H1 (cell line): ENCODE measurements around the gene CDH8. TPM values are rescaled to one million over a fixed set of nuclear protein-coding genes. Genes with fewer than 3 reads are reported as not detected.

Source experiments
- CTCF ChIA-PET: fragments of 300-600 bp; sonication (Branson Sonifier 250); formaldehyde crosslinking; loops from one replicate; lab custom pipeline; 2021; ENCODE audit not compliant: partially characterized antibody; lab: Charles Lee
- POLR2A ChIA-PET: fragments of 300-600 bp; sonication (Branson Sonifier 250); formaldehyde crosslinking; loops from one replicate; lab custom pipeline; 2021; ENCODE audit warnings: inconsistent platforms; ENCODE audit not compliant: partially characterized antibody; lab: Charles Lee
- DNase-seq, 2 experiments: peaks; one replicate each; pipeline versions ENCODE4 v3.0.0 to v3.0.0-alpha.2; 2010 to 2022; ENCODE audit warnings: low spot score in 2 of 2, low read depth in 1 of 2, mixed read lengths in 1 of 2
- FAIRE-seq: peaks from 2 replicates; lab custom pipeline; 2011; peaks lifted over from hg19 to GRCh38; lab: Jason Lieb, UNC
- H2AFZ ChIP-seq: 2 replicates; pipeline ENCODE4 v1.8.1; 2012; ENCODE audit warnings: low read length, inconsistent platforms
- H2AK5ac ChIP-seq: 2 replicates; pipeline ENCODE4 v1.6.1; 2013; ENCODE audit warnings: low read depth, low read length
- H2BK120ac ChIP-seq: replicated peaks from 2 replicates; pipeline ENCODE3; 2013; ENCODE audit warnings: low read depth, low read length, inconsistent platforms
- H2BK12ac ChIP-seq: 2 replicates; pipeline ENCODE4 v1.6.1; 2013; ENCODE audit warnings: low read depth, low read length
- H2BK15ac ChIP-seq: 2 replicates; pipeline ENCODE4 v1.6.1; 2013; ENCODE audit warnings: low read length
- H2BK20ac ChIP-seq: 2 replicates; pipeline ENCODE4 v1.6.1; 2013; ENCODE audit warnings: low read length
- H2BK5ac ChIP-seq: 2 replicates; pipeline ENCODE4 v1.6.1; 2013; ENCODE audit warnings: low read depth, low read length
- H3K14ac ChIP-seq: 2 replicates; pipeline ENCODE4 v1.6.1; 2013; ENCODE audit warnings: inconsistent platforms; ENCODE audit not compliant: insufficient read length
- H3K18ac ChIP-seq: 2 replicates; pipeline ENCODE4 v1.6.1; 2013; ENCODE audit warnings: low read length; ENCODE audit errors: extremely low read depth
- H3K23ac ChIP-seq: 2 replicates; pipeline ENCODE4 v1.6.1; 2013; ENCODE audit warnings: inconsistent platforms; ENCODE audit not compliant: insufficient read length
- H3K23me2 ChIP-seq: 2 replicates; pipeline ENCODE4 v1.6.1; 2013; ENCODE audit warnings: low read depth, low read length
- H3K27ac ChIP-seq: 2 replicates; pipeline ENCODE4 v1.6.1; 2011; ENCODE audit warnings: low read depth, low read length, inconsistent platforms
- H3K27me3 ChIP-seq, 4 experiments: replicated peaks in 1 of 4; 1 replicate in 1 of 4; 2 replicates in 3 of 4; pipeline versions ENCODE4 v1.6.1 to v1.8.1; 2011 to 2013; ENCODE audit warnings: low read length in 3 of 4, mild to moderate bottlenecking in 3 of 4, inconsistent platforms in 2 of 4, mixed read lengths in 2 of 4, moderate library complexity in 1 of 4; ENCODE audit not compliant: control insufficient read depth in 3 of 4, insufficient read depth in 3 of 4; ENCODE audit errors: extremely low read depth in 1 of 4
- H3K36me3 ChIP-seq, 4 experiments: 2 replicates each; pipeline versions ENCODE4 v1.6.1 to v1.8.1; 2011 to 2013; ENCODE audit warnings: mild to moderate bottlenecking in 4 of 4, low read length in 3 of 4, moderate library complexity in 2 of 4, control low read depth in 1 of 4, inconsistent platforms in 1 of 4; ENCODE audit not compliant: insufficient read depth in 4 of 4, control insufficient read depth in 2 of 4
- H3K4ac ChIP-seq: replicated peaks from 2 replicates; pipeline ENCODE3; 2013; ENCODE audit warnings: low read length, low read depth, mixed read lengths, inconsistent platforms; ENCODE audit not compliant: insufficient read length
- H3K4me1 ChIP-seq, 4 experiments: replicated peaks in 1 of 4; 1 replicate in 1 of 4; 2 replicates in 3 of 4; pipeline versions ENCODE4 v1.6.1 to v1.8.1; 2011 to 2013; ENCODE audit warnings: low read length in 3 of 4, inconsistent platforms in 2 of 4, mixed read lengths in 1 of 4; ENCODE audit not compliant: insufficient read depth in 4 of 4, control insufficient read depth in 3 of 4
- H3K4me2 ChIP-seq, 2 experiments: 2 replicates each; pipeline versions ENCODE4 v1.6.1 to v1.8.1; 2011 to 2013; ENCODE audit warnings: low read depth in 2 of 2, low read length in 2 of 2, control low read depth in 1 of 2, inconsistent platforms in 1 of 2, mild to moderate bottlenecking in 1 of 2; ENCODE audit not compliant: insufficient read depth in 1 of 2
- H3K4me3 ChIP-seq, 4 experiments: fragments of 200-600, 300-600 bp in 1 of 4; sonication (generic), shearing (Covaris generic), sonication (Bioruptor Twin) in 1 of 4; 2 replicates each; pipeline versions ENCODE4 v1.5.1 to v1.8.1; 2011 to 2016; ENCODE audit warnings: low read length in 4 of 4, low read depth in 3 of 4, control low read depth in 2 of 4, inconsistent platforms in 2 of 4, mild to moderate bottlenecking in 2 of 4, mixed read lengths in 1 of 4, moderate library complexity in 1 of 4; ENCODE audit not compliant: insufficient read depth in 2 of 4; ENCODE audit errors: extremely low read depth in 1 of 4
- H3K56ac ChIP-seq: replicated peaks from 2 replicates; pipeline ENCODE3; 2013; ENCODE audit warnings: low read depth, mild to moderate bottlenecking, mixed read lengths, low read length, inconsistent platforms; ENCODE audit not compliant: insufficient read length
- H3K79me1 ChIP-seq: 2 replicates; pipeline ENCODE4 v1.6.1; 2013; ENCODE audit warnings: low read depth, low read length, control low read depth
- H3K79me2 ChIP-seq, 2 experiments: 2 replicates each; pipeline versions ENCODE4 v1.6.1 to v1.8.1; 2012 to 2013; ENCODE audit warnings: low read length in 2 of 2, mild to moderate bottlenecking in 2 of 2, inconsistent platforms in 1 of 2; ENCODE audit not compliant: insufficient read depth in 2 of 2, control insufficient read depth in 1 of 2
- H3K9ac ChIP-seq, 4 experiments: replicated peaks in 1 of 4; 1 replicate in 1 of 4; 2 replicates in 3 of 4; pipeline versions ENCODE4 v1.6.1 to v1.8.1; 2011 to 2013; ENCODE audit warnings: low read depth in 3 of 4, low read length in 3 of 4, control low read depth in 2 of 4, mild to moderate bottlenecking in 2 of 4, moderate library complexity in 2 of 4, inconsistent platforms in 1 of 4; ENCODE audit errors: extremely low read depth in 1 of 4
- H3K9me3 ChIP-seq, 2 experiments: 2 replicates each; pipeline versions ENCODE4 v1.6.1 to v1.8.1; 2012 to 2013; ENCODE audit warnings: mild to moderate bottlenecking in 2 of 2, moderate library complexity in 2 of 2, control low read depth in 1 of 2, inconsistent platforms in 1 of 2, low read depth in 1 of 2, low read length in 1 of 2, mixed read lengths in 1 of 2; ENCODE audit not compliant: insufficient read depth in 2 of 2
- H4K20me1 ChIP-seq, 2 experiments: replicated peaks in 1 of 2; 2 replicates each; pipeline versions ENCODE3 to v1.8.1; 2011 to 2013; ENCODE audit warnings: inconsistent platforms in 2 of 2, low read length in 2 of 2, mild to moderate bottlenecking in 1 of 2; ENCODE audit not compliant: insufficient read depth in 2 of 2, control insufficient read depth in 1 of 2
- H4K5ac ChIP-seq: 2 replicates; pipeline ENCODE4 v1.6.1; 2013; ENCODE audit warnings: low read length, low read depth, mixed read lengths, inconsistent platforms; ENCODE audit not compliant: insufficient read length
- H4K8ac ChIP-seq: 2 replicates; pipeline ENCODE4 v1.8.0; 2013; ENCODE audit warnings: mild to moderate bottlenecking, moderate library complexity, low read length, inconsistent platforms; ENCODE audit not compliant: insufficient read depth; ENCODE audit errors: extremely low read depth
- H4K91ac ChIP-seq: replicated peaks from 2 replicates; pipeline ENCODE3; 2013; ENCODE audit warnings: low read length, mixed read lengths, inconsistent platforms; ENCODE audit not compliant: insufficient read length
- ATF2 ChIP-seq: IDR thresholded peaks from 2 replicates; pipeline ENCODE4 v1.6.1; 2012; ENCODE audit warnings: low read length, inconsistent platforms
- CREB1 ChIP-seq: IDR thresholded peaks from 2 replicates; pipeline ENCODE4 v1.6.1; 2012; ENCODE audit warnings: inconsistent platforms
- EZH2 ChIP-seq: fragments of 200-600 bp; sonication (generic); IDR thresholded peaks from 2 replicates; pipeline ENCODE4 v1.7.1; 2012; ENCODE audit warnings: low read depth, mild to moderate bottlenecking, moderate library complexity, low read length, inconsistent platforms; ENCODE audit not compliant: severe bottlenecking
- JUN ChIP-seq: IDR thresholded peaks from 2 replicates; pipeline ENCODE4 v1.6.1; 2011; ENCODE audit warnings: low read depth, mild to moderate bottlenecking, improper control_type of control experiment, low read length
- POLR2AphosphoS5 ChIP-seq: IDR thresholded peaks from 2 replicates; pipeline ENCODE4 v1.6.1; 2011; ENCODE audit warnings: low read depth, low read length
- POU5F1 ChIP-seq: IDR thresholded peaks from 2 replicates; pipeline ENCODE4 v1.6.1; 2011; ENCODE audit warnings: low read depth, mild to moderate bottlenecking, low read length, moderate library complexity
- TAF7 ChIP-seq: optimal IDR thresholded peaks from 2 replicates; pipeline ENCODE3; 2011; ENCODE audit warnings: low read depth, mild to moderate bottlenecking, inconsistent platforms, low read length, moderate library complexity, borderline replicate concordance
- USF2 ChIP-seq: IDR thresholded peaks from 2 replicates; pipeline ENCODE4 v1.6.1; 2011; ENCODE audit warnings: low read length, improper control_type of control experiment
- WGBS, 2 experiments: shearing (Covaris generic) in 1 of 2; methylation state at CpG; one replicate each; pipeline versions ENCODE4 v1.1.6 to v1.1.7; 2013 to 2015; ENCODE audit warnings: low lambda C conversion rate in 2 of 2, mixed read lengths in 2 of 2, inconsistent platforms in 1 of 2, low coverage in 1 of 2, missing lambda C conversion rate in 1 of 2; ENCODE audit not compliant: insufficient replicate concordance in 2 of 2, insufficient coverage in 1 of 2, insufficient read length in 1 of 2; ENCODE audit errors: extremely low coverage in 1 of 2, missing lambda C conversion rate in 1 of 2; 5-methylcytosine and 5-hydroxymethylcytosine counted together
- polyA plus RNA-seq, 7 experiments: library from polyadenylated mRNA; depleted of rRNA in 3 of 7; stranded (reverse) in 5 of 7; unstranded in 2 of 7; fragments of >200 nt in 5 of 7; fragments of 200-250 nt in 2 of 7; gene quantifications; 1 replicate in 5 of 7; 2 replicates in 1 of 7; 4 replicates in 1 of 7; pipeline versions ENCODE4 v1.2.1 to v1.2.3, GENCODE V29; 2011 to 2013; ENCODE audit warnings: missing spikeins in 2 of 7, mixed read lengths in 2 of 7
- total RNA-seq: library from RNA; stranded (reverse); fragmentation: NEBNext Ultra II Directional; extraction: Animal tissue kit (Norgen Biotek cat#: 25700); gene quantifications from 2 replicates; pipeline ENCODE4 v1.2.1, GENCODE V29; 2021

CDH8 gene
- total and polyA plus RNA-seq, 2 of the 8 experiments (the other 6 are each of a cell fraction or from before 2014, with no cell fraction given) = 7.7 to 8.4 TPM

GRCh38 chr16:61890386-61890785 is 145.9 kb downstream of the CDH8 start:
- FAIRE-seq (no peak), DNase-seq (no peak)
- no peak overlapping the region for H3K4ac ChIP-seq
- no peak overlapping the region for H2BK120ac ChIP-seq
- H3K79me1 ChIP-seq = no peaks in the 10 kb centered on the region
- H4K91ac ChIP-seq = no peak overlapping the region
- H2AK5ac ChIP-seq = no peak overlapping the region
- no peak overlapping the region for H3K14ac ChIP-seq
- no peaks in the 10 kb centered on the region for H3K27me3 ChIP-seq
- no peak overlapping the region for H4K8ac ChIP-seq
- no peak overlapping the region for H3K18ac ChIP-seq
- H3K23me2 ChIP-seq = no peaks in the 10 kb centered on the region; the same call in 1 of the 2 replicates
- no peaks in the 10 kb centered on the region for H3K9me3 ChIP-seq
- no peaks in the 10 kb centered on the region for H3K79me2 ChIP-seq
- H2BK20ac ChIP-seq = no peak overlapping the region
- ChIA-PET CTCF (interaction anchor here (1.8 kb wide), 1 partner anchor 46 kb away, joined by 4 read pairs; no protein-coding TSS in a partner anchor), POLR2A (interaction anchor here (0.5 to 0.6 kb wide), 2 partner anchors 36 to 176 kb away, joined by 3 to 5 read pairs; no protein-coding TSS in a partner anchor)
- H3K4me1 ChIP-seq = no peaks in the 10 kb centered on the region; a peak in 1 of 7 replicates
- H3K36me3 ChIP-seq = peaks cover 0 to 4% (median 0%) of the 10 kb centered on the region in 4 experiments; a peak in 1 of 8 replicates
- H2BK12ac ChIP-seq = no peak overlapping the region
- H4K20me1 ChIP-seq = no peaks in the 10 kb centered on the region
- no peak overlapping the region for H3K56ac ChIP-seq
- H2BK5ac ChIP-seq = no peak overlapping the region
- WGBS, 2 experiments = 92% methylated on average over 2 of the region's 2 CpGs; no CpG with 5 or more reads in 1 of the 2 experiments
- no peak overlapping the region for H3K27ac ChIP-seq
- no peak overlapping the region for H2BK15ac ChIP-seq
- H2AFZ ChIP-seq = no peak overlapping the region
- no peak overlapping the region for H3K23ac ChIP-seq
- no peak overlapping the region for H3K9ac ChIP-seq
- H4K5ac ChIP-seq = no peak overlapping the region
- no peak overlapping the region for H3K4me3 ChIP-seq
- no peak overlapping the region for H3K4me2 ChIP-seq
- no peak for TF ChIP-seq TAF7
- TF ChIP-seq POU5F1 = no peak
- no peak for TF ChIP-seq ATF2
- TF ChIP-seq EZH2 = no peak
- no peak for TF ChIP-seq POLR2AphosphoS5
- no peak for TF ChIP-seq JUN
- no peak for TF ChIP-seq USF2
- TF ChIP-seq CREB1 = no peak
